Cardiac muscle cell (in vitro differentiated cells and primary cell): ENCODE data around the gene GRK7. TPM values are rescaled to one million over a fixed set of nuclear protein-coding genes. Genes with fewer than 3 reads are reported as not detected.
"Not testable (repeated sequence)": the region's sequence is repeated elsewhere in the genome, so short reads cannot be mapped to it uniquely, and the experiment has no call there.

Experiments used
- DNase-seq, 2 donors: peaks; one replicate each; pipeline versions ENCODE4 v3.0.0 to v3.0.0-alpha.2; 2010 to 2017; ENCODE audit warnings: low read depth in 1 of 2, low spot score in 1 of 2
- H3K27ac ChIP-seq: fragments of 200-600 bp; sonication (generic); 2 replicates; pipeline ENCODE4 v1.5.1; 2016
- H3K27me3 ChIP-seq: fragments of 200-600 bp; sonication (generic); 2 replicates; pipeline ENCODE4 v1.6.0; 2016; ENCODE audit warnings: control low read depth
- H3K36me3 ChIP-seq: fragments of 200-600 bp; sonication (generic); 2 replicates; pipeline ENCODE4 v1.5.1; 2016; ENCODE audit warnings: control low read depth
- H3K4me1 ChIP-seq: fragments of 200-600 bp; sonication (generic); 2 replicates; pipeline ENCODE4 v1.8.1; 2017; ENCODE audit warnings: low read depth, mild to moderate bottlenecking, mixed run types
- H3K4me3 ChIP-seq: fragments of 200-600 bp; sonication (generic); 2 replicates; pipeline ENCODE4 v1.5.1; 2016; ENCODE audit warnings: mild to moderate bottlenecking
- H3K9me3 ChIP-seq: fragments of 200-600 bp; sonication (generic); 2 replicates; pipeline ENCODE4 v1.5.1; 2017; ENCODE audit warnings: low read depth, mild to moderate bottlenecking, control low read depth
- polyA plus RNA-seq: library from polyadenylated mRNA; unstranded; fragments of >200 nt; fragmentation: Nextera tagmentation; extraction: Ambion mirVana; gene quantifications from 2 replicates; pipeline ENCODE4 v1.2.1, GENCODE V29; 2016
- total RNA-seq: library from RNA; depleted of rRNA; stranded (reverse); fragments of >200 nt; gene quantifications from 2 replicates; pipeline ENCODE4 v1.2.3, GENCODE V29; 2016
- TF ChIP-seq, protein P1 (sequence below): IDR thresholded peaks from 2 replicates; pipeline ENCODE4 v1.5.1; 2012; ENCODE audit warnings: low read depth, mild to moderate bottlenecking, low read length

Gene GRK7
- total and polyA plus RNA-seq, 2 experiments from 2014 or later: not detected

DNA sequence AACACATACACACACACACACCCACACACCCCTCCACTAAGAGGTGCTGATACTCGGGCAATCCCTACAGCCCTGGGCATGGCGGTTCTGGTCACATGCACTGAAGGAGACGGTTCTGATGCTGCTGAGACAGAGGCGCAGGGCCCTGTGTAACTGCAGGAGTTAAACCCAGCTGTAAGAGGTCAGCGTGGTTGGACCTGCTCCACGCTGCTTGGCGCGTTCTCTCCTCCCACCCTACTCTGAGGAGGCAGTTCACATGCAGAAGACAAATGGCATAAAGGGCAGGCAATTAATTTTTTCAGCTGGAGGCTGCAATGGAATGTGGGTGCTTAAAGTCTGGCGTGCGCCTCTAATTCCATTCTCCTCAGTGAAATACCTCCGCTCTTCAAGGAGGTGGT is 35.2 kb downstream of the GRK7 start:
- H3K36me3 ChIP-seq: no peaks in the 10 kb centered on the region
- TF ChIP-seq, protein P1, sequence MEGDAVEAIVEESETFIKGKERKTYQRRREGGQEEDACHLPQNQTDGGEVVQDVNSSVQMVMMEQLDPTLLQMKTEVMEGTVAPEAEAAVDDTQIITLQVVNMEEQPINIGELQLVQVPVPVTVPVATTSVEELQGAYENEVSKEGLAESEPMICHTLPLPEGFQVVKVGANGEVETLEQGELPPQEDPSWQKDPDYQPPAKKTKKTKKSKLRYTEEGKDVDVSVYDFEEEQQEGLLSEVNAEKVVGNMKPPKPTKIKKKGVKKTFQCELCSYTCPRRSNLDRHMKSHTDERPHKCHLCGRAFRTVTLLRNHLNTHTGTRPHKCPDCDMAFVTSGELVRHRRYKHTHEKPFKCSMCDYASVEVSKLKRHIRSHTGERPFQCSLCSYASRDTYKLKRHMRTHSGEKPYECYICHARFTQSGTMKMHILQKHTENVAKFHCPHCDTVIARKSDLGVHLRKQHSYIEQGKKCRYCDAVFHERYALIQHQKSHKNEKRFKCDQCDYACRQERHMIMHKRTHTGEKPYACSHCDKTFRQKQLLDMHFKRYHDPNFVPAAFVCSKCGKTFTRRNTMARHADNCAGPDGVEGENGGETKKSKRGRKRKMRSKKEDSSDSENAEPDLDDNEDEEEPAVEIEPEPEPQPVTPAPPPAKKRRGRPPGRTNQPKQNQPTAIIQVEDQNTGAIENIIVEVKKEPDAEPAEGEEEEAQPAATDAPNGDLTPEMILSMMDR: no peak
- peaks cover 4% of the 10 kb centered on the region for H3K4me1 ChIP-seq
- DNase-seq: peak in 1 of 2 donors; percentile 54
- no peak overlapping the region for H3K4me3 ChIP-seq
- H3K27ac ChIP-seq: no peak overlapping the region
- no peaks in the 10 kb centered on the region for H3K9me3 ChIP-seq
- H3K27me3 ChIP-seq: no peaks in the 10 kb centered on the region

DNA sequence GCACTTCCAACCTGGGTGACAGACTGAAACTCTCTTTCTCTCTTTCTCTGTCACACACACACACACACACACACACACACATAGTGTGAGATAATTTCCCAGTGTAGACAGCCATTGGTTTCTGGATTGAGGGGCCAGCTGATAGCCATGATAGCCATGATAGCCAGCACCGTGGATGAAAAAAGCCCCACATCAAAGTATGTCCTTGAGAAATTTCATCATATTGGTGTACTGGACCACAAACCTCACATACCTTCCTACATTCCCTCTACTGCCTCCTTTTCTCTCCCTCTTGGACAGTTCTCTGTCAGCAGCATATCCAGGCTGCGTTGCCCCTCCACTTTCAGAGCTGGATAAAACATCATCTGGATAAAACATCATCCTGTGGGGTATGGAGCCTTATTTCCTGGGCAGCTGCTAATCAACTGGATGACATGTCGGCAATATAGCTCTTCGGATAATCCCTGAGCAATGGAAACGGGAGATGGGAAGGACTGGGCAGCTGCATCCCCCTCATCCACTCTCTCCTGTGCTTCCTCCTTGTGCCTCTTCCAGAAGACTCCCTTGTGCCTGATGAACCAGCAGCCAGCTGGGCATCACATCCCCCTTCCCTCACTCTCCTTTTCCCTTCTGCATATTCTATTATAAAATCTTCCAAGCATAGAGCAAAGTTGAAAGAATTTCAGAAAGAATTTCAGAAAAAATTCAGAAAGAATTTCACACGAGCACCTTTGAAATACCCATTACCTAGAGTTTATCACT is 39.3 kb downstream of the GRK7 start:
- no peak for DNase-seq
- Histone ChIP-seq H3K27ac (no peak overlapping the region), H3K36me3 (no peaks in the 10 kb centered on the region), H3K4me3 (no peak overlapping the region), H3K4me1 (peaks cover under 1% of the 10 kb centered on the region), H3K27me3 (no peaks in the 10 kb centered on the region), H3K9me3 (no peaks in the 10 kb centered on the region)
- TF ChIP-seq, protein P1: no peak

DNA sequence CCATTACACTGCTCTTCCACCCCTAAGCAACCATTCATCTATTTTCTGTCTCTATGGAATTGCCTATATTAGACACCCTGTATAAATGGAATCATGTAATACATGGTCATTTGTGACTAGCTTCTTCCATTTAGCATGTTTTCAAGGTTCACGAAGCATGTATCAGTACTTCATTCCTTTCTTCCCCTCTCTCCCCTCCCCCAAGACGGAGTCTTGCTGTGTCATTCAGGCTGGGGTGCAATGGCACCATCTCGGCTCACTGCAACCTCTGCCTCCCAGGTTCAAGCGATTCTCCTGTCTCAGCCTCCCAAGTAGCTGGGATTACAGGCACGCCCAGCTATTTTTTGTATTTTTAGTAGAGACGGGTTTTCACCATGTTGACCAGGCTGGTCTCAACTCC is 40.3 kb downstream of the GRK7 start:
- H3K36me3 ChIP-seq, H3K9me3 ChIP-seq, H3K27me3 ChIP-seq, DNase-seq, H3K4me3 ChIP-seq, H3K27ac ChIP-seq, H3K4me1 ChIP-seq: not testable (repeated sequence)

GRCh38 chr3:141804447-141804777 is 41.2 kb downstream of the GRK7 start:
- no peaks in the 10 kb centered on the region for H3K36me3 ChIP-seq
- H3K27me3 ChIP-seq: no peaks in the 10 kb centered on the region
- no peaks in the 10 kb centered on the region for H3K9me3 ChIP-seq
- no peak overlapping the region for H3K4me3 ChIP-seq
- TF ChIP-seq, protein P1: no peak
- H3K4me1 ChIP-seq: no peaks in the 10 kb centered on the region
- no peak overlapping the region for H3K27ac ChIP-seq
- DNase-seq: no peak

DNA sequence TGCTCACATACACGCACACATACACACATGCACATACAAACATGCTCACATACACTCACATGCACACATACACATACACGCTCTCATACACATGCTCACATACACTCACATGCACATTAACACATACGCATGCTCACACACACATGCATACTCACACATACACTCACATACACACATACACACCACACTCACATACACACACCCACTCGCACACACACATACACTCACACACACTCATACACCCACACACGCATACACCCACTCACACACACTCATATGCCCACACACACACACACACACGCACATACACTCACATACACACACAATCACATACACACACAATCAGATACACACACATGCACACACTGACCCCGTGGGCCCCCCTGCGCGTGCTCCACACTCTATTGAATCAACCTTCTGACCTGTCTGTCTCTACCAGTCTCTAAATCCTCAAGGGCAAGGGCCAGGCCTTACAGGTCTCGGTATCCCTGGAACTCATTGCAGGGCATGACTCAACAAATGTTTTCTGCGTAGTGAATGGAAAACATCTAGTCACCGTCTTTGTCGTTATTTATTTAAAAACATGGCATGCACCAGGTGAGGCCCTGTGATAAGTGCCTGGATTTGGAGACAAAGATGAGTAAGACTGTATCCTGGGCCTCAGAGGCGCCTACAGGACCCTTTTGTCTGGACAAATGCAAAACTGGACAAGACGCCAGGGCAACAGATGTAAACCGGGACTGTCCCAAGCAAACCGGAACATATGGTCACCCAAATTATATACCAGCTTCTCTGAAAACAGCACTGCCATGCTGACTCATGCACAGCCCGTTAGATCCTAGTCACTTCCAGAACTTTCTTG is 41.8 kb downstream of the GRK7 start:
- H3K9me3 ChIP-seq: no peaks in the 10 kb centered on the region
- no peaks in the 10 kb centered on the region for H3K36me3 ChIP-seq
- H3K27ac ChIP-seq: no peak overlapping the region
- TF ChIP-seq, protein P1: no peak
- no peaks in the 10 kb centered on the region for H3K27me3 ChIP-seq
- no peaks in the 10 kb centered on the region for H3K4me1 ChIP-seq
- no peak overlapping the region for H3K4me3 ChIP-seq
- DNase-seq: no peak
